ENCODE data around the gene MORF4L2. TPM values are rescaled to one million over a fixed set of nuclear protein-coding genes. Genes with fewer than 3 reads are reported as not detected.

The MORF4L2 gene
- total and polyA plus RNA-seq, 2 experiments from 2014 or later: 311 to 315 TPM

DNA sequence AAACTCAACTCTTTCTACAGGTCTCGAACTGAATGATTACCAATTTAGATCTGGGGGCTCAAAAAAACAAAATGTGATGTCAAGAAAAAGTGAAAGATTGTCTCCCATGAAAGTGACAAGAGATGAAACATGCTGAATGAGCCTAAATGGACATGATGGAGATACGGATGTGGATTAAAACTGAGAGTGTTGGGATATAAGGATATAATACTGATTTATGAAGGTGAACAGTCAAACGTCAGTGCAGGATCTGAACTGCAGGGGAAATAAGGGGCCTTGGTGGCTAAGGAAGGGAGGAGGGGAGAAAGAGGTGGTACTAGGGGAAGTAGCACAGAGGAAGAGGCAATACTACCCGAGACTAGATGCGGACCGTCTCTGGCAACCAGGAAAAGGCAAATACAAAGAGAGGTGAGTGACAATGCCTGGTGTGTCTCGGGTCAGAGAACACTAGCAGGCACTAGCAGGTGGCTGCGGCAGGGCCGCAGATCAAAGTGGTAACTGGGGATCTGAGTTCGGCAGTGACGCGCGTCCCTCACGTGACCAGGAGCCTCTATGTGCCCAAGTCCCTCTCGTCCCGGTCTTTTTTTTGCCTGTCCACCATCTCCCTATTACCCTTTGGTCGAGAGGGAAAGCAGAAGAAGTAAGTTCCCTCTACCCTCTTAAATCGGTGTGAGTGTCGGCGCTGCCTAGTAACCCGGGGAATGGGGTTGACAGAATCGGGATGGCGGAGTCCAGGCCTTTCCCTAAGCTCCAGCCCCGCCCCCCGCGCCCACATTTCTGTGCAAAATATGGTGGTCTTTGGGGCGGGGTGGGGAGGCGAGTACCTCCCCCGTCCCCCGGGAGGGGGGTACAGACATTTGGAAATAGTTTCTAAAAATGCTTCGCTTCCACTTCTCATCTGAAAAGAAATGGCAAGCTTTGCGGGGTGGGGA, 57.8 kb downstream of the MORF4L2 start, which contains the start of gene TCEAL1:
TSS of gene TCEAL1 (plus strand) at position 590 of the 932 bp plus-strand sequence. CDS start 942 bp downstream, outside the sequence.
- Histone ChIP-seq H3F3A (replicated peaks; ENCODE audit: low read depth) (no peaks in the 10 kb centered on the region), H3K4me2 (peak within 1 kb of the TSS; percentile 77), H3K27me3 (ENCODE audit: insufficient read depth) (no peaks in the 10 kb centered on the region), H3K9me2 (ENCODE audit: insufficient read depth) (no peaks in the 10 kb centered on the region), H3K4me3 (peak within 1 kb of the TSS; percentile 90), H3K4me1 (ENCODE audit: insufficient read depth) (peaks cover 4% of the 10 kb centered on the region; the same call in 1 of the 2 replicates), H2AFZ (peak within 1 kb of the TSS; percentile 95), H3K79me2 (replicated peaks; ENCODE audit: insufficient read depth) (no peaks in the 10 kb centered on the region), H3K36me3 (ENCODE audit: insufficient read depth) (no peaks in the 10 kb centered on the region), H4K20me1 (replicated peaks; ENCODE audit: insufficient read depth) (no peaks in the 10 kb centered on the region), H3K27ac (ENCODE audit: low read depth) (peak within 1 kb of the TSS; percentile 64)
- H3K9me3 Mint-ChIP-seq: no peaks in the 10 kb centered on the region; the same call in 2 of the 3 replicates
- peak within 1 kb of the TSS; percentile 84 for H3K4me3 Mint-ChIP-seq
- H3K36me3 Mint-ChIP-seq (ENCODE audit: low read depth): no peaks in the 10 kb centered on the region; the same call in 2 of the 3 replicates
- peaks cover 13% of the 10 kb centered on the region; the same call in 2 of the 3 replicates for H3K4me1 Mint-ChIP-seq
- ATAC-seq (peak; percentile 38), DNase-seq (ENCODE audit: low spot score) (peak; percentile 58)
- no peak for TF ChIP-seq JUNB (IDR thresholded peaks at IDR 0.05; ENCODE audit: unreplicated experiment)
- TF ChIP-seq ZNF114 (CRISPR knock-in tag; IDR thresholded peaks at IDR 0.05): no peak
- TF ChIP-seq NANOG (IDR thresholded peaks at IDR 0.05; ENCODE audit: borderline replicate concordance): no peak
- peak; percentile 48; the same call in 1 of the 2 replicates for TF ChIP-seq CREB1 (CRISPR knock-in tag; IDR thresholded peaks at IDR 0.05; ENCODE audit: low read depth)
- peak within 1 kb of the TSS; percentile 96 for H3K27ac Mint-ChIP-seq
- H3K27me3 Mint-ChIP-seq (ENCODE audit: insufficient read depth, low read depth, poor library complexity): peaks cover 7% of the 10 kb centered on the region

DNA sequence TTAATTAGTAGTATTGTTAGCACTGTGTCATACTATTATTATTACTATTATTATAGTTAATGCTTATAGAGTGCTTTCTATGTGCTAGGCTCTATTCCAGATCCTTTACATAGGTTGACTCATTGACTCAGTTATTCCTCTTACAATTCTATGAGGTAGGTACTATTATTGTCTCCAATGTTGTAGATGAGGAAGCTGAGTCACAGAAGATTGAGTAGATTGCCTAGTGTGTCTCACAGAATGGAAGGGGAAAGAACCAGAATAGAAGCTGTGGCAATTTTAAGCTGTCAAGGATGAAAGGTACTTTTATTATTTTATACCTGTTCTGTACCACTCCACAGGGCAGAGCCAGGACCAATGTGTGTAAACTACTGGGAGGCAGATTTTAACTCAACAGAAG, 59.6 kb downstream of the MORF4L2 start:
- Mint-ChIP-seq H3K9me3 (no peaks in the 10 kb centered on the region; the same call in 2 of the 3 replicates), H3K27me3 (ENCODE audit: insufficient read depth, low read depth, poor library complexity) (peaks cover 8% of the 10 kb centered on the region), H3K27ac (no peak overlapping the region), H3K4me3 (no peak overlapping the region), H3K4me1 (peaks cover 13% of the 10 kb centered on the region; the same call in 2 of the 3 replicates), H3K36me3 (ENCODE audit: low read depth) (no peaks in the 10 kb centered on the region; the same call in 2 of the 3 replicates)
- no peak overlapping the region for H3K27ac ChIP-seq (ENCODE audit: low read depth)
- no peaks in the 10 kb centered on the region for H3K9me2 ChIP-seq (ENCODE audit: insufficient read depth)
- H2AFZ ChIP-seq: no peak overlapping the region
- H3K36me3 ChIP-seq (ENCODE audit: insufficient read depth): no peaks in the 10 kb centered on the region
- DNase-seq (ENCODE audit: low spot score) (no peak), ATAC-seq (no peak)
- H3K4me3 ChIP-seq: no peak overlapping the region
- H3K27me3 ChIP-seq (ENCODE audit: insufficient read depth): no peaks in the 10 kb centered on the region
- no peak for TF ChIP-seq STAT1 (IDR thresholded peaks at IDR 0.05; ENCODE audit: unreplicated experiment)
- TF ChIP-seq, protein P1, sequence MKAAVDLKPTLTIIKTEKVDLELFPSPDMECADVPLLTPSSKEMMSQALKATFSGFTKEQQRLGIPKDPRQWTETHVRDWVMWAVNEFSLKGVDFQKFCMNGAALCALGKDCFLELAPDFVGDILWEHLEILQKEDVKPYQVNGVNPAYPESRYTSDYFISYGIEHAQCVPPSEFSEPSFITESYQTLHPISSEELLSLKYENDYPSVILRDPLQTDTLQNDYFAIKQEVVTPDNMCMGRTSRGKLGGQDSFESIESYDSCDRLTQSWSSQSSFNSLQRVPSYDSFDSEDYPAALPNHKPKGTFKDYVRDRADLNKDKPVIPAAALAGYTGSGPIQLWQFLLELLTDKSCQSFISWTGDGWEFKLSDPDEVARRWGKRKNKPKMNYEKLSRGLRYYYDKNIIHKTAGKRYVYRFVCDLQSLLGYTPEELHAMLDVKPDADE (IDR thresholded peaks at IDR 0.05): no peak
- TF ChIP-seq CREB1 (CRISPR knock-in tag; IDR thresholded peaks at IDR 0.05; ENCODE audit: low read depth): no peak
- no peak for TF ChIP-seq ZNF331 (CRISPR knock-in tag; IDR thresholded peaks at IDR 0.05; ENCODE audit: low read depth)
- TF ChIP-seq NANOG (IDR thresholded peaks at IDR 0.05; ENCODE audit: borderline replicate concordance): no peak
- H3F3A ChIP-seq (replicated peaks; ENCODE audit: low read depth): no peaks in the 10 kb centered on the region
- H4K20me1 ChIP-seq (replicated peaks; ENCODE audit: insufficient read depth): no peaks in the 10 kb centered on the region
- peaks cover 4% of the 10 kb centered on the region; the same call in 1 of the 2 replicates for H3K4me1 ChIP-seq (ENCODE audit: insufficient read depth)
- H3K4me2 ChIP-seq: no peak overlapping the region
- no peaks in the 10 kb centered on the region for H3K79me2 ChIP-seq (replicated peaks; ENCODE audit: insufficient read depth)

Other genes starting within 250 kb of the MORF4L2 start
- not detected in 2 replicates for gene RAB40A, start 167.2 kb downstream of the MORF4L2 start, total RNA-seq (2014; rRNA removed; shearing (Covaris generic))
- 1.1 and 2.0 TPM in 2 replicates for gene RAB40A, start 167.2 kb downstream of the MORF4L2 start, polyA plus RNA-seq (2016; fragmentation: Nextera tagmentation; extraction: Ambion mirVana)
- gene TCEAL4, start 101.2 kb downstream of the MORF4L2 start, total RNA-seq (2014; rRNA removed; shearing (Covaris generic)): 18.0 and 25.4 TPM in 2 replicates
- 125 and 148 TPM in 2 replicates for gene TCEAL4, start 101.2 kb downstream of the MORF4L2 start, polyA plus RNA-seq (2016; fragmentation: Nextera tagmentation; extraction: Ambion mirVana)
- gene TCEAL3, start 78.7 kb downstream of the MORF4L2 start, total RNA-seq (2014; rRNA removed; shearing (Covaris generic)): 5.0 and 5.2 TPM in 2 replicates
- gene TCEAL3, start 78.7 kb downstream of the MORF4L2 start, polyA plus RNA-seq (2016; fragmentation: Nextera tagmentation; extraction: Ambion mirVana): 30.6 and 31.1 TPM in 2 replicates
- gene TCEAL1, start 57.7 kb downstream of the MORF4L2 start, total RNA-seq (2014; rRNA removed; shearing (Covaris generic)): 5.8 and 10.9 TPM in 2 replicates
- 8.8 and 11.0 TPM in 2 replicates for gene TCEAL1, start 57.7 kb downstream of the MORF4L2 start, polyA plus RNA-seq (2016; fragmentation: Nextera tagmentation; extraction: Ambion mirVana)
- not detected in 2 replicates for gene TMEM31, start 24.2 kb upstream of the MORF4L2 start, total RNA-seq (2014; rRNA removed; shearing (Covaris generic))
- gene TMEM31, start 24.2 kb upstream of the MORF4L2 start, polyA plus RNA-seq (2016; fragmentation: Nextera tagmentation; extraction: Ambion mirVana): 0.60 and 0.85 TPM in 2 replicates
- gene PLP1, start 90.1 kb upstream of the MORF4L2 start, total RNA-seq (2014; rRNA removed; shearing (Covaris generic)): 49.9 and 66.9 TPM in 2 replicates
- 30.2 and 36.9 TPM in 2 replicates for gene PLP1, start 90.1 kb upstream of the MORF4L2 start, polyA plus RNA-seq (2016; fragmentation: Nextera tagmentation; extraction: Ambion mirVana)
- gene RAB9B, start 145.6 kb upstream of the MORF4L2 start, total RNA-seq (2014; rRNA removed; shearing (Covaris generic)): 0.28 and 0.78 TPM in 2 replicates
- 0.07 and 0.24 TPM in 2 replicates for gene RAB9B, start 145.6 kb upstream of the MORF4L2 start, polyA plus RNA-seq (2016; fragmentation: Nextera tagmentation; extraction: Ambion mirVana)

Measured in GM23338 (cell line).